AG09309 (cell line): ENCODE results near the gene DENND1A.
"Not testable (repeated sequence)": the region's sequence is repeated elsewhere in the genome, so short reads cannot be mapped to it uniquely, and the experiment has no call there.

Experiments
- DNase-seq: peaks from one replicate; pipeline ENCODE4 v3.0.0-alpha.2; 2010; ENCODE audit warnings: low read depth
- H3K4me3 ChIP-seq: 2 replicates; pipeline ENCODE4 v1.5.1; 2011; ENCODE audit warnings: mild to moderate bottlenecking, low read depth, low read length, moderate library complexity; ENCODE audit not compliant: control insufficient read depth
- CTCF ChIP-seq: IDR thresholded peaks from 2 replicates; pipeline ENCODE4 v1.5.1; 2011; ENCODE audit warnings: mild to moderate bottlenecking, low read depth, low read length, inconsistent platforms; ENCODE audit not compliant: insufficient read depth, control insufficient read depth; ENCODE audit errors: missing control alignments

DENND1A gene

GRCh38 chr9:123823194-123823947, 106.6 kb downstream of the DENND1A start:
- TF ChIP-seq CTCF, result no peak
- no peak overlapping the region for H3K4me3 ChIP-seq
- DNase-seq, result no peak

GRCh38 chr9:123821619-123822018, 108.3 kb downstream of the DENND1A start:
- no peak overlapping the region for H3K4me3 ChIP-seq
- no peak for TF ChIP-seq CTCF
- DNase-seq, result no peak

GRCh38 chr9:123820139-123820538, 109.8 kb downstream of the DENND1A start:
- no peak for DNase-seq
- no peak overlapping the region for H3K4me3 ChIP-seq
- TF ChIP-seq CTCF, result no peak

GRCh38 chr9:123816817-123817472, 113.0 kb downstream of the DENND1A start:
- DNase-seq, result no peak
- H3K4me3 ChIP-seq, result no peak overlapping the region
- no peak for TF ChIP-seq CTCF

GRCh38 chr9:123815856-123816255, 114.1 kb downstream of the DENND1A start:
- DNase-seq, H3K4me3 ChIP-seq: not testable (repeated sequence)

GRCh38 chr9:123814496-123814895, 115.4 kb downstream of the DENND1A start:
- no peak overlapping the region for H3K4me3 ChIP-seq
- no peak for TF ChIP-seq CTCF

GRCh38 chr9:123812984-123813383, 116.9 kb downstream of the DENND1A start:
- no peak overlapping the region for H3K4me3 ChIP-seq
- DNase-seq, result no peak
- TF ChIP-seq CTCF, result no peak

More at GRCh38 chr9:123814496-123814895, 115.4 kb downstream of the DENND1A start:
- DNase-seq, result no peak
